HT1080 (cell line): Measurements from ENCODE around the gene NSMF. TPM values are rescaled to one million over a fixed set of nuclear protein-coding genes. Genes with fewer than 3 reads are reported as not detected.

ENCODE experiments used
- total RNA-seq: library from RNA; depleted of rRNA; stranded (reverse); fragments of >200 nt; shearing (Covaris generic); gene quantifications from 2 replicates; pipeline ENCODE4 v1.2.3, GENCODE V29; 2014; rRNA removed

NSMF gene
- total RNA-seq, 1 experiment from 2014 or later, result 40.0 TPM

Other genes starting within 250 kb of the NSMF start
- 0.10 and 0.96 TPM in 2 replicates for gene RNF208, start 237.1 kb downstream of the NSMF start, total RNA-seq
- gene CYSRT1, start 234.2 kb downstream of the NSMF start, total RNA-seq, result 1.1 and 1.4 TPM in 2 replicates
- not detected in 2 replicates for gene RNF224, start 231.8 kb downstream of the NSMF start, total RNA-seq
- gene SLC34A3, start 228.4 kb downstream of the NSMF start, total RNA-seq, result not detected in 2 replicates
- gene TUBB4B, start 218.0 kb downstream of the NSMF start, total RNA-seq, result 624 and 993 TPM in 2 replicates
- gene STPG3, start 208.0 kb downstream of the NSMF start, total RNA-seq, result not detected in 2 replicates
- 78.8 and 83.3 TPM in 2 replicates for gene NELFB, start 204.0 kb downstream of the NSMF start, total RNA-seq
- 66.1 and 74.7 TPM in 2 replicates for gene TOR4A, start 181.6 kb downstream of the NSMF start, total RNA-seq
- 0.30 and 0.90 TPM in 2 replicates for gene NRARP, start 157.1 kb downstream of the NSMF start, total RNA-seq
- gene EXD3, start 36.2 kb downstream of the NSMF start, total RNA-seq, result 3.5 and 4.7 TPM in 2 replicates
- gene NOXA1, start 35.9 kb downstream of the NSMF start, total RNA-seq, result 0.10 TPM in 1 of 2 replicates, not detected in the other
- not detected in 2 replicates for gene ENTPD8, start 18.0 kb downstream of the NSMF start, total RNA-seq
- 0.21 and 0.23 TPM in 2 replicates for gene PNPLA7, start 91.1 kb upstream of the NSMF start, total RNA-seq
- 48.8 and 106 TPM in 2 replicates for gene MRPL41, start 92.5 kb upstream of the NSMF start, total RNA-seq
- gene DPH7, start 119.6 kb upstream of the NSMF start, total RNA-seq, result 44.7 and 50.7 TPM in 2 replicates
- gene ZMYND19, start 131.2 kb upstream of the NSMF start, total RNA-seq, result 44.0 and 46.8 TPM in 2 replicates
- 29.2 and 35.9 TPM in 2 replicates for gene ARRDC1, start 146.4 kb upstream of the NSMF start, total RNA-seq
- 39.1 and 42.7 TPM in 2 replicates for gene EHMT1, start 159.7 kb upstream of the NSMF start, total RNA-seq